Measurements from ENCODE around the gene GATAD2A.
A peak's percentile ranks its signal among the peaks of the same experiment; 100 is the strongest.

GATAD2A gene

GRCh38 chr19:19529783-19530422 lies 124.4 kb downstream of the GATAD2A start:
- no peak overlapping the region for H3K4me3 ChIP-seq (ENCODE audit: low read depth, low read length)
- DNase-seq (ENCODE audit: low read depth), result no peak
- TF ChIP-seq, protein P1, sequence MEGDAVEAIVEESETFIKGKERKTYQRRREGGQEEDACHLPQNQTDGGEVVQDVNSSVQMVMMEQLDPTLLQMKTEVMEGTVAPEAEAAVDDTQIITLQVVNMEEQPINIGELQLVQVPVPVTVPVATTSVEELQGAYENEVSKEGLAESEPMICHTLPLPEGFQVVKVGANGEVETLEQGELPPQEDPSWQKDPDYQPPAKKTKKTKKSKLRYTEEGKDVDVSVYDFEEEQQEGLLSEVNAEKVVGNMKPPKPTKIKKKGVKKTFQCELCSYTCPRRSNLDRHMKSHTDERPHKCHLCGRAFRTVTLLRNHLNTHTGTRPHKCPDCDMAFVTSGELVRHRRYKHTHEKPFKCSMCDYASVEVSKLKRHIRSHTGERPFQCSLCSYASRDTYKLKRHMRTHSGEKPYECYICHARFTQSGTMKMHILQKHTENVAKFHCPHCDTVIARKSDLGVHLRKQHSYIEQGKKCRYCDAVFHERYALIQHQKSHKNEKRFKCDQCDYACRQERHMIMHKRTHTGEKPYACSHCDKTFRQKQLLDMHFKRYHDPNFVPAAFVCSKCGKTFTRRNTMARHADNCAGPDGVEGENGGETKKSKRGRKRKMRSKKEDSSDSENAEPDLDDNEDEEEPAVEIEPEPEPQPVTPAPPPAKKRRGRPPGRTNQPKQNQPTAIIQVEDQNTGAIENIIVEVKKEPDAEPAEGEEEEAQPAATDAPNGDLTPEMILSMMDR (IDR thresholded peaks at IDR 0.05; ENCODE audit: insufficient read depth, low read depth, low read length, missing control alignments), result no peak

- TF ChIP-seq, protein P1 (IDR thresholded peaks at IDR 0.05; ENCODE audit: insufficient read depth, low read depth, low read length, missing control alignments), result no peak
- no peak overlapping the region for H3K4me3 ChIP-seq (ENCODE audit: low read depth, low read length)
- no peak for DNase-seq (ENCODE audit: low read depth)
Measured at GRCh38 chr19:19530423-19530804, 124.9 kb downstream of the GATAD2A start.

DNA sequence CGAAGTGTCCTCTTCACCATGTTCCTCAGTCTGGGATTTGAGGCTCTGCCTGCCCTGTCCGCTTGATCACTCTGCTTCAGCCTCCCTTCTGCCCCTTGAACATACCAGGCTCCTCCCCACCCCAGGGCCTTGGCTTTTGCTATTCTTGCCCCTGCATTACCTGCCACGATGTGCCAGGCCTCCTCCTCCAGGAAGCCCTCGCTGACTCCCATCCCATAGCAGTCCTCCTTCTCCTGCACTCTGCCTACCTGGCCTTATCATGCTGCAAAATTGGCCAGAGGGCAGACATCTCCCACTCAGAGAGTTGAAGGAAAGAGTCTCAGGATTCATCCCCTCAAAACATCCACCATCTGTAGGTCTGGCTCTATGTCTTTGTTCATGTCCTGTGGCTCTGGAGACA lies 125.4 kb downstream of the GATAD2A start:
- TF ChIP-seq, protein P1 (IDR thresholded peaks at IDR 0.05; ENCODE audit: insufficient read depth, low read depth, low read length, missing control alignments), result no peak
- no peak for DNase-seq (ENCODE audit: low read depth)
- H3K4me3 ChIP-seq (ENCODE audit: low read depth, low read length), result no peak overlapping the region

DNA sequence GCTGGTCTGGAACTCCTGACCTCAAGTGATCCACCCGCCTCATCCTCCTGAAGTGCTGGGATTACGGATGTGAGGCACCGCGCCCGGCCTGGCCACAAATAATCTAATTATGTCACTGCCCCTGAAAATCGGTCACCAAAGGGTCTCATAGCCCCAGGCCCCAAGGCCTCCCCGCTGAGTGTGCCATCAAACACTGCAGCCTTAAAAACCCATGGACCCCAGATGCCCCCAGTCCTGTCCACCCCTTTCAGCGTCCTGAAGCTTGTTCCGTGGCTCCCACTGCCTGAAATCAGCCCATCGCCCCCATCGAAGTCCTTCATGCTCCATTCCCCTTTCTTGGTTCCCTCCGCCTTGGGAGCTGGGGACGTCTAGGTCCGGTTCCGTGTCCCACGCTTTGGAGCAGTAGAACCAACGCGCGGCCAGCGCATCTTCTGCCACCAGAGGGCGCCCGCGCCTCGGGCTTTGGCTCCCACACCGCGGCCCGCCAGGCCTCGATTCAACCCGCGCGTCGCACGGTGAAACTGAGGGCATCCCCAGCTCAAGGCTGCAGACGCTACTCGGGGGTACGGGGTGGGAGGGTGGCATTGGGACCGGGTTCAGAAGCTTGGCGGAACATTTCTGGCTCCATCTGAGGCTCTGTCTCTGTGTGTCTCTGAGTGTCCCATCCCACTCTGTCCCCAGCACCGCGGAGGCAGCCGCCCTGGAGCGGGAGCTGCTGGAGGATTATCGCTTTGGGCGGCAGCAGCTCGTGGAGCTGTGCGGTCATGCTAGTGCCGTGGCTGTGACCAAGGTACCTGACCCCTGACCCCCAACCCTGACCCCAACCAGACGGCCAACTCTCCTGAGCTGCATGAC lies 126.7 kb downstream of the GATAD2A start:
- peak; percentile 78 for DNase-seq (ENCODE audit: low read depth)
- no peak overlapping the region for H3K4me3 ChIP-seq (ENCODE audit: low read depth, low read length)
- TF ChIP-seq, protein P1 (IDR thresholded peaks at IDR 0.05; ENCODE audit: insufficient read depth, low read depth, low read length, missing control alignments), result peak; percentile 97

DNA sequence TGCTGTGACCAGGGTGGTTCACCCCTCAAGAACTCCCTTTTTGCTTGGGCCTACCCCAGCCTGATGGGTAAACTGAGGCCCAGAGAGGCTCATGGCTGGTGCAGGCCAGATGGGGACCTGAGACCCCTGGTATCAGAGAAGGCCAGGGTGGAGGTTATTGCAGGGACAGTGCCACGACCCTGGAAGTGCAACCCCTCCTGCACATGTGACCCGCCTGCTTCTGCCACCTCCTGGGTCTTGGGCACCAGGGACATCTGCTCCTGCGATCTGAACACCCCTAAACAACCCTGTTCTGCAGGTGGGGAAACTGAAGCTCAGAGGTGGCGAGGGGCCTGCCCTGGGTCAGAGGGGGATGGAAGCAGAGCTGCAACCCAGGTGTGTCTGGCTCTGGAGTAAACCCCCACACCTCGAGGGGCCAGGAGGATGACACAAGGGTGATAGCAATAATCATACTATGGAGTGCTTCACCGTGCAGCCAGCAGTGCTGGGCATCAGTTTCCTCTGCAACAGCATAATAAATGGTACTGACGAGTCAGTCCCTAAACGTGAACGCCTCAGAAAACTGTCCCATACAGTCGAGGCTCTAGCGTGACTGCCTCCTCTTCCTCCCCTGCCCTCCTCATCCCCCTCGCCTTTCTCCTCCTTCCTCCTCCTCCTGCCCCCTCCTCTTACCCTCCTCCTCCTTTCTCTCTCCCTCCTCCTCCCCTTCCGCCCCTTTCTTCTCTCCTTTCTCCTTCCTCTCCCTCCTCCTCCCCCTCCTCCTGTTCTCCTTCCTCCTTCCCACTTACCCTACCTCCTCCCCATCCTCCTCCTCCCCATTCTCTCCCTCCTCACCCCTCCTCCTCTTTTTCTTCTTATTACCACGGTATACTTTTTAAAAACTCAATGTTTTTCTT lies 127.6 kb downstream of the GATAD2A start:
- no peak for DNase-seq (ENCODE audit: low read depth)
- H3K4me3 ChIP-seq (ENCODE audit: low read depth, low read length), result no peak overlapping the region
- TF ChIP-seq, protein P1 (IDR thresholded peaks at IDR 0.05; ENCODE audit: insufficient read depth, low read depth, low read length, missing control alignments), result no peak

GRCh38 chr19:19533841-19534240 lies 128.4 kb downstream of the GATAD2A start:
- DNase-seq (ENCODE audit: low read depth), result no peak
- no peak overlapping the region for H3K4me3 ChIP-seq (ENCODE audit: low read depth, low read length)
- TF ChIP-seq, protein P1 (IDR thresholded peaks at IDR 0.05; ENCODE audit: insufficient read depth, low read depth, low read length, missing control alignments), result no peak
